Measurements from ENCODE around the gene BASP1.

DNA sequence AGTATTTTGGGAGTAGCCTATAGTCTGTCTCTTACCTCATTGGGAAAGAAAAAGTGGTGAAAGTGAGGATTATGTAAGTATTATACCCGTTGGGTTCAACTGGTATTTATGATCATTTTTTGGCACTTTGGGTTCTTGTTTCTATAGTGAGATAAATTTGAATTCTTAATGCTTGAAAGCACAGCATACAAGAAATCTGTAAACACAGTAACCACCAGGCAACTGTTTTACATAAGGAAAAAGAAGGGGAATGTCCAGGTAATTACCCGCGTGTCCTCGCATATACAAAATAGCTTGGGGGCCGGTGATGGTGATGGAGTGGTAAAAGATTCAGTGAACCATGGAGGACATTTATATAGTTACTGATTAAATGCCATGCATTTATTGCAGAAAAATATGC is 60.5 kb downstream of the BASP1 start:
- TF ChIP-seq POLR2A (IDR thresholded peaks at IDR 0.05), result no peak
- TF ChIP-seq, protein P1, sequence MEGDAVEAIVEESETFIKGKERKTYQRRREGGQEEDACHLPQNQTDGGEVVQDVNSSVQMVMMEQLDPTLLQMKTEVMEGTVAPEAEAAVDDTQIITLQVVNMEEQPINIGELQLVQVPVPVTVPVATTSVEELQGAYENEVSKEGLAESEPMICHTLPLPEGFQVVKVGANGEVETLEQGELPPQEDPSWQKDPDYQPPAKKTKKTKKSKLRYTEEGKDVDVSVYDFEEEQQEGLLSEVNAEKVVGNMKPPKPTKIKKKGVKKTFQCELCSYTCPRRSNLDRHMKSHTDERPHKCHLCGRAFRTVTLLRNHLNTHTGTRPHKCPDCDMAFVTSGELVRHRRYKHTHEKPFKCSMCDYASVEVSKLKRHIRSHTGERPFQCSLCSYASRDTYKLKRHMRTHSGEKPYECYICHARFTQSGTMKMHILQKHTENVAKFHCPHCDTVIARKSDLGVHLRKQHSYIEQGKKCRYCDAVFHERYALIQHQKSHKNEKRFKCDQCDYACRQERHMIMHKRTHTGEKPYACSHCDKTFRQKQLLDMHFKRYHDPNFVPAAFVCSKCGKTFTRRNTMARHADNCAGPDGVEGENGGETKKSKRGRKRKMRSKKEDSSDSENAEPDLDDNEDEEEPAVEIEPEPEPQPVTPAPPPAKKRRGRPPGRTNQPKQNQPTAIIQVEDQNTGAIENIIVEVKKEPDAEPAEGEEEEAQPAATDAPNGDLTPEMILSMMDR (IDR thresholded peaks at IDR 0.05), result no peak
